WI38 (cell line): ENCODE data around the gene NAV2.

Source experiments
- H3K4me3 ChIP-seq: 2 replicates; pipeline ENCODE4 v1.5.1; 2011; ENCODE audit warnings: low read depth, mild to moderate bottlenecking, control low read depth, low read length
- TF ChIP-seq, protein P1 (sequence below): IDR thresholded peaks from 2 replicates; pipeline ENCODE4 v1.5.1; 2012; ENCODE audit warnings: low read depth, mild to moderate bottlenecking, control low read depth, low read length

The NAV2 gene

DNA sequence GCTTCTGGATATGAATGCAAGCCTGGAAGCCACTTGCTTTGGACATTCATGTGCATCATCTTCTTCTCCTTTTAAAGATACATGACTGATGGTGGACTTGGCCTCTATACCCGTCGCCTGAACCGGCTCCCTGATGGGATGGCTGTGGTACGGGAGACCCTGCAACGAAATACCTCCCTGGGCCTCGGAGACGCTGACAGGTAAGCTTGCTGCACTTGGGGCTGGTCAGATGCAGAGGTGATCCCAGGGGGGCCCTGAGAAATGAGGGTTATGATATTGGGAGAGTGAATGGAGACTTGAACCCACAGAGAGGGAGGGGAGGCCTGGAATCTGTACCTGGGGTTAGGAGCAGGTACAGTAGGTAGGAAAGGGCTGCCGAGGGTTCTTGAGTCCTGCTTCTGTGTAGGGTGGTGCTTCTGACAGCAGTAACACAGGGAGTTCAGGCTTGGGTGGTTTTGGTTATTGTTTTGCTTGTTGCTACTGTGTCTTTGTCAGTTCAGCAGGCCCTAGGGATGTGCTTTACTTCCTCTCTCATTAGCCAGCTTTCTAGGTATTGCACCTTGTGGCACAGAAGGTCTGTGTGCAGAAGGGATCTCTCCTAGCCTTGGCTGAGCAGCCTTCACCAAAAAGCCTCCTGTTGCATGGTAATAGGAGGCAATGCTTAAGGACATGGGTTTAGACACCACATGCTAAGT lies 271.6 kb downstream of the NAV2 start:
- TF ChIP-seq, protein P1, sequence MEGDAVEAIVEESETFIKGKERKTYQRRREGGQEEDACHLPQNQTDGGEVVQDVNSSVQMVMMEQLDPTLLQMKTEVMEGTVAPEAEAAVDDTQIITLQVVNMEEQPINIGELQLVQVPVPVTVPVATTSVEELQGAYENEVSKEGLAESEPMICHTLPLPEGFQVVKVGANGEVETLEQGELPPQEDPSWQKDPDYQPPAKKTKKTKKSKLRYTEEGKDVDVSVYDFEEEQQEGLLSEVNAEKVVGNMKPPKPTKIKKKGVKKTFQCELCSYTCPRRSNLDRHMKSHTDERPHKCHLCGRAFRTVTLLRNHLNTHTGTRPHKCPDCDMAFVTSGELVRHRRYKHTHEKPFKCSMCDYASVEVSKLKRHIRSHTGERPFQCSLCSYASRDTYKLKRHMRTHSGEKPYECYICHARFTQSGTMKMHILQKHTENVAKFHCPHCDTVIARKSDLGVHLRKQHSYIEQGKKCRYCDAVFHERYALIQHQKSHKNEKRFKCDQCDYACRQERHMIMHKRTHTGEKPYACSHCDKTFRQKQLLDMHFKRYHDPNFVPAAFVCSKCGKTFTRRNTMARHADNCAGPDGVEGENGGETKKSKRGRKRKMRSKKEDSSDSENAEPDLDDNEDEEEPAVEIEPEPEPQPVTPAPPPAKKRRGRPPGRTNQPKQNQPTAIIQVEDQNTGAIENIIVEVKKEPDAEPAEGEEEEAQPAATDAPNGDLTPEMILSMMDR, result no peak
- no peak overlapping the region for H3K4me3 ChIP-seq

DNA sequence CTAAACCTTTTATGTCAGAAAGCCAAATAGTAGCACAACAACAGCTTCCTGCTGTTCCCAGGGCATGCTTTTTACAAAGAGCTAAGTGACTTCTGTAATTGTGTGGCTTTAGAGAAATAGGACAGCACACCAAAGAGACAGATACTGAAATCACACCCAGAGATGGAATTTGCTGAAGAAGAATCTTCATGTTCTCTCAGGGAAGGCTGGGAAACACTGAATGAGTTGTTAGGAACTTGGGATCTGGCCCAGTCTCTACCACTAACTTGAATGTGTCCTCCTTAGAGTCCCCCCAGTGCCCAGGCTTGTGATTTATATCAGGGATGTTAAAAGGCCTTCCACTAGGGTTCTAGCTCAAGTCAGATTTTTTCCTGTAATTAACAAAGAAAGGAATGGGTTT lies 272.5 kb downstream of the NAV2 start:
- TF ChIP-seq, protein P1, result no peak

DNA sequence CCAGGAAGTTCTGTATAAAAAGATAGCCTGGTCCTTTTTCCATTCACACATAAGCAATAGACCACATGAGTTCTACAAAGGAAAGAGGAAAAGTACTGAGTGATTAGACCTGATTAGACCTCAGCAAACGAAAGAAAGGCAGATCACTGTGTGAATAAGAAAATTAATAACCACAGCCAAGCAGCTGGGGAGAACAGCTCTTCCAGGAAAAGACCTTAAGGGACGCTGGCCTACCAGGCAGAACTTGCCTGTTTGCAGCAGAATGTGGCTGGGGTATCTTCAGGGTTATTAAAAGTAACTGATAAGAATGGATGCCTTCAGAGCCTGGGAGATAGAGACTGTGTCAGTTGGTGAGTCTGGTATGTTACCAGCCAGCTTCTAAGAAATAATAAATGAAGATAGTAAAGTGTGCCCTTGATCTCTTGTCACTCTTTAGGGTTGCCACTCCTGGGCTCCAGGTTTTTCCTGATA lies 274.7 kb downstream of the NAV2 start:
- no peak overlapping the region for H3K4me3 ChIP-seq
- TF ChIP-seq, protein P1, result no peak

More for the DNA sequence above, 272.5 kb downstream of the NAV2 start:
- H3K4me3 ChIP-seq, result no peak overlapping the region

DNA sequence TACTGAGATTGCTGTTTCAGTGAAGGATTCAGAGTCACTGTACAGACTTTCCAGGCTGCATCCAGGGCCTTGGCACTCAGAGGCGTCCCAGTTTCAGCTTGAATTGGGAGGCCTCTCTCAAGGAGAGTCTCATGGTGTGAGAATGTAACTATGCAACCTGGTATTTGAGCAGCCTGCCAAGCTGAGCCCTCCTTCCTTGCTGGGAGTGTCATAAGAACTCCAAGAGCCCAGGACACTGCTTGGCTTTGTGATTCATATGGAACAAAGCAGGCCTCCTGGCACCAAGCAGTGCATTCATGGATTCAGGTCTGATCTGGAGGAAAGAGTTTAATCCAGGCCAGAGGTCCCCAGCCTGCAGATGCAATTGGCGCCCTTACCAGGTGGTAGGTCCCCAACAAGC lies 276.0 kb downstream of the NAV2 start:
- TF ChIP-seq, protein P1, result no peak
- no peak overlapping the region for H3K4me3 ChIP-seq

DNA sequence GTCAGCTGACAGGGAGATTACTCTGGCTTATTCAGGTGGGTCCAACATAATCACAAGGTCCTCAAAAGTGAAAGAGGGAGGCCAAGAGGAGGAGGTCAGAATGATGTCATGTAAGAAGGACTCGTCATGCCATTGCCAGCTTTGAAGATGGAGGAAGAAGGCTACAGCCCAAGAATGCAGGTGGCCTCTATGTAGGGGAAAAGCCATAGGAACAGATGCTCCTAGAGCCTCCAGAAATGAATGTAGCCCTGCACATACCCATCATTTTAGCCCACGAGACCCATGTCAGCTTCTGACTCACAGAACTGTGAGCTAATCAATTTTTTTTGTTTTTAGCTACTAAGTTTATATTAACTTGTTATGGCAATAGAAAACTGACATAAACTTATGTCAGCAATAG lies 276.6 kb downstream of the NAV2 start:
- TF ChIP-seq, protein P1, result no peak
- no peak overlapping the region for H3K4me3 ChIP-seq

DNA sequence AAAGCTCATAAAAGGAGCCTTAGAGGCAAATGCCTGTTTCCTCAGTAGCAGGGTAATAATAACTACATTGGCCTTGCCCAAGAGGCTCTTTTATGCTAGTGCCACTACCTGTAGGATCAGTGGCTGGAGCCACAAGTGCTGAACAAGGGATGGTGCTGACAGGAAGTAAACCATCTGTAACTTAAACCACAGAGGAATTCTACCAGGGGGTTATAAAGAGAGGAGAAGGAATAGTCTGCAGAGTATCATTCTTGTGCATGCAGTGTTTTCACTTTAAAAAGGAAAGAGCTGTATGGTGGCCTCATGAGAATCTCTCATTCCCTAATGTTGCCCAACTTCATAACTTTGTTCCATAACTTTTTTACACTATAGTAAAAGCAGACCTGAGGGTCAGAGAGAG lies 279.5 kb downstream of the NAV2 start:
- no peak overlapping the region for H3K4me3 ChIP-seq

DNA sequence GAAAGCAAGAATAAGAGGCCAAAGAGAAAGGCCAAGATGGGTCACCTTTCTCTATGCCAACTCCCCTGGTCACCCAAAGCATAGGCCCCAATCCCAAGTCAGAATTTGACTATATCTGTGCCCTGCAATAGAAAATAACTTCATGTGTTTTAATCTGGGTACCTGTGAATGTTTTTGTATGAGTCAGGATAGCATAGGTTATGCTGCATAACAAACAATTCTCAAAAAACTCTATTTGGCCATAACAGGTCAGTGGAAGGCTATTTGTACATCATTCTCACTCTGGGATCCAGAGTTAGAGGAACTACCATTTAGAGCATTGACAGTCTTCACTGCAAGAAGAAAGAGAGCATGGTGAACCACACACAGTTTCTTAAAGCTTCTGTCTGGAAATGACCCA lies 280.4 kb downstream of the NAV2 start:
- H3K4me3 ChIP-seq, result no peak overlapping the region
- TF ChIP-seq, protein P1, result no peak

More for the DNA sequence above, 279.5 kb downstream of the NAV2 start:
- TF ChIP-seq, protein P1, result no peak
